GM21367 (cell line): Measurements from ENCODE around the gene BCAT1.
"Not testable (repeated sequence)": the region's sequence is repeated elsewhere in the genome, so short reads cannot be mapped to it uniquely, and the experiment has no call there.

Experiments
- ATAC-seq: cut with Tn5 transposase; IDR thresholded peaks from one replicate; pipeline ENCODE4 v1.9.1; 2021; ENCODE audit not compliant: unreplicated experiment

Gene BCAT1

DNA sequence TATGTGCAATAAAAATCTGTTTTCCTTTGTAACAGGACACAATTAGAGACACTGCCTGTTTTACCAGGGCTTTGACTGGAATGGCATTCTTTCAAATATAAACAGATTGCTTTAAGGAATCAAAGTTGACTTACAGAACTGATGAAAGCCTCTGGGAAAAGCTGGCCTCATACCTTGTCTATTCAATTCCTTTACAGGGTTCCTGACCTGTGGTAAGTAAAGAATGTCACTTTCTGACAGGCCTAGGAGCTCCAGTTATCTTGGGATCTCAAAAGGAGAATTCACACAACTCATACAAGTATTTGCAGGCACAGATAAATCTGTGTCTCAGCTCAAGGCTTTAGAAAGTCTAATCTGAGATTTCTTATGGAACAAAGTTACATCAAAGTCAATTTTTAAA lies 88.4 kb downstream of the BCAT1 start:
- no peak for ATAC-seq

DNA sequence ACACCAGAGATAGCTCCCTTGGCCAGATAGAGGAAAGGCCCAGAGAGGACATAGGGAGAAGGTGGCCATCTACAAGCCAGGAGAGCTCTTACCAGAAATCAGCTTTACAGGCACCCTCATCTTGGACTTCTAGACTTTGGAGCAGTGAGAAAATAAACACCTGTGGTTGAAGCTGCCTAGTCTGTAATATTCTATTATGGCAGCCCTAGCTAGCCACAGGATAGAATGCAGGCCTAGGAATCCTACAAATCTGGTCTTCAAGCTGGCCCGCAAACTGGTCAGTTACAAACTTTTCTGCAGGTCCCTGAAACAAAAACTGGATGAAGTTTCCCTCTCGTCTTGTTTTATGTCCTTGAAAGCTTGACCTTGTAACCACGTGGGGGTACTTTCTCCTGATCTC lies 92.4 kb downstream of the BCAT1 start:
- ATAC-seq: no peak

DNA sequence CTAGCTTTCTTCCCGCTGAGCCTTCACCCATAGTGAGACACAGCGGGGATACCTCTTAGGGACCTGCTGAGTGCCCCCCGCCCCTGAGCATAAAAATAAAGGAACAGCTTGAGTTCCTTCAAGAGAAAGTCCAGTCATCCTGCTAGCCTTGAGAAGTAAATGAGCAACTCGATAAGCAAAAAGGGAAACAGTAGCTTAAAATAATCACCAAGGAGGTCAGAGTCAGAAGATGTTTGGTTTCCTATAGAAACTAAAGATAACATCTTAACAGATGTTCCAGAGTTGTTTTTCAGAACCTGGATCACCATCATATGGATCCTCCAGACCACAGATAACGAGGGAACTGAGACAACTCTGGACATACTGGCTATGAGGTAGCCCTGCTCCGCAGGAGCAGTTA lies 94.0 kb downstream of the BCAT1 start:
- no peak for ATAC-seq

DNA sequence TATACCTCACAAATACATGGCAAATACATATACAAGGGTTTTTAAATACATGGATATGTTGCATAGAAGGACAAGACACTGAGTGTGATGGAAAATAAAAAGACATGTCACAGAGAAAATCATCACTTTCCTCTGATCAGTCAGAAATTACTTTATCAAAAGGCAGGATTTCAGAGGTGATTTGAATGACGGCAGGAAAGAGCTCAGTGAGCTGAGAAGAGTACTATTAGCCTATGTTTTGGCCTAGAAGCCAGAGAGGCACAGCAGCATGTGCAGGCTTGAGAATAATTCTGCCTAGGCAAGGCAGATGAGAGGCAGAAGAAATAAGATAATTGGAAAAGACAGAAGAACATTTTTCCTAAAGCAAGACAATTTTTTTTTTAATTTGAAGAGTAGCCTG lies 94.9 kb downstream of the BCAT1 start:
- no peak for ATAC-seq

DNA sequence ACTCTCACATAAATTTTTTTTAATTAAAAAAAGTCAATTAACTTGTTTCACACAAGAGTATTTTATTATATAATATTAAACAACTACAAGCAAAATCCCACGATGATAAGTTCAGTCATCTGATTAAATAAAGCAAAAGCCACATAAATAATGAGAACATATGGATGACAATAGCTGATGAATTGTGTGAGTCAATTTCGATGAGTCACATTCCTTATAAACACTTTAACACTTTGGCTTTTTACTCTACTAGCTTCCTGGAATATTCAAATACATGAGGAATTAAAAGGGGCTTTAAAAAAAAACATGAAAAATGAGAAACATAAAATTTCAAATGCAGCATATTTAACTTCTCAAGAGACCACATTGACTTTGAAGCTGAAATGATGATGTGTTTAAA lies 95.3 kb downstream of the BCAT1 start:
- ATAC-seq: no peak

DNA sequence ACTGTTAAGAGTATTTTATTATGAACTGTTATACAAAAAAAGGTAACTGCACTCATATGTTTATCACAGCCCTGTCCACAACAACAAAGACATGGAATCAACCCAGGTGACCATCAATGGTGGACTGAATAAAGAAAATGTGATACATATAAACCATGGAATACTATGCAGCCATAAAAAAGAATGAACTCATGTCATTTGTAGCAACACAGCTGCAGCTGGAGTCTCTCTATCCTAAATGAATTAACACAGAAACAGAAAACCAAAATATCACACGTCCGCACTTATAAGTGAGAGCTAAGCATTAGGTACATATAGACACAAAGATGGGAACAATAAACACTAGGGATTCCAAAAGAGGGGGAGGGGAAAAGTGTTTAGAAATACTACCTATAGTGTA lies 95.8 kb downstream of the BCAT1 start:
- no peak for ATAC-seq

DNA sequence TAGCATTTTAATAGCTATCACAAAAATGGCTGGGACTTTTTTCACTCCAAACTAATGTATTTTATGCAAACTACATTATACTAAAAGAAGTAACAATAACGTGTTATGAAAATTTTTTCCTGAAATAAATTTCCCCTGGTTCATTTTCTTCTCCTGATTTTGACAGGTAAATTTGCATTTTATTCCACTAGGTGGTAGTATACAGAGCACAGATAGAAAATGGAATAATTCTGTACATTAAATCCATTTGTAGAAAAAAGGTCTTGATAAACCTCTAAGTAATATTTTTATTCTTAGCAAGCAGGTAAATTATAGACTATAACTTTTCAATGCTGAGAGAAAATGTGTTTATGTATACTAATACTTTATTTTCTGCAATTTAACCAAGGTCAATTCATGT lies 96.5 kb downstream of the BCAT1 start:
- no peak for ATAC-seq

DNA sequence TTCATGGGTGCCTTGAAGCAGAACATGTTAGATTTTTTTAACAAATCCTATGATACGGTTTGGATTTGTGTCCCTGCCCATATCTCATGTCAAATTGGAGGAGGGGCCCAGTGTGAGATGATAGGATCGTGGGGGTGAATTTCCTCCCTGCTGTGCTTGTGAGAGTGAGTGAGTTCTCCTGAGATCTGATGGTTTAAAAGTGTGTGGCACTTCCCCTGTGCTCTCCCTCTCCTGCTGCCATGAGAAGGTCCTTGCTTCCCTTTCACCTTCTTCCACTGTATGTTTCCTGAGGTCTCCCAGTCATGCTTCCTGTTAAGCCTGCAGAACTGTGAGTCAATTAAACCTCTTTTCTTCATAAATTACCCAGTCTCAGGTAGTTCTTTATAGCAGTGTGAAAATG lies 97.0 kb downstream of the BCAT1 start:
- ATAC-seq: not testable (repeated sequence)

DNA sequence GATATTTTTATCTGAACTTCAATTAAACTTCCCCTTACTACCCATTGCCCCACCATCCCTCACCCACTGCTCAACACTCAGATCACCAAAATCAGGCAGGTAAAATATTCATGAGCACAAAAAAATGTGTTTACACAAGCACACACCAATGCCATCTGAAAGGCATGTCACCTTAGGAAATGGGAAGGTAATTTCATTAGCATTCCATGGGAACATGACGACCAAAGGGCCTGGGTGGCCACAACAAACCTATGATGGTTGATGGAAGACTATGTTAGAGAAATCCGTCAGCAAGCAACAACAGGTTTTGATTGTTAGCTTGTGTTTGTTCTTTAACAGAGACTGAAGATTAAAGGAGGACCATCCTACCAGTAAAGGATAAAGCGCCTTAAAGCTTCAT lies 97.6 kb downstream of the BCAT1 start:
- no peak for ATAC-seq

DNA sequence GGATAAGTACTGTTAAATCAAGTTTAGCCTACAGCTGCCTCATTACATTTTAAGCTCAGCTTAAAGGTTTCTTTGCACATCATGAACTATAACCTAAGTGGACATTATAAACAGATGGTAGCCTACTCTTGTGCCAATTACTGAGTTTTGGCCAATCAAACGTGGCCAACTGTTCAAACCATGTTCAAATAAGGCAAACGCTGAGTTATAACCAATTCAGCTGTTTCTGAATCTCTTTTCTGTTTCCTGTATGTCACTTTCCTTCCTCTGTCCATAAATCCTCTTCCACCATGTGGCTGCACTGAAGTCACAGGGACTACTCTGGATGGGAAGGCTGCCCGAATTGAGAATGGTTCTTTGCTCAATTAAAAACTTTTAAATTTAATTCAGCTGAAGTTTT lies 98.4 kb downstream of the BCAT1 start:
- ATAC-seq: no peak

DNA sequence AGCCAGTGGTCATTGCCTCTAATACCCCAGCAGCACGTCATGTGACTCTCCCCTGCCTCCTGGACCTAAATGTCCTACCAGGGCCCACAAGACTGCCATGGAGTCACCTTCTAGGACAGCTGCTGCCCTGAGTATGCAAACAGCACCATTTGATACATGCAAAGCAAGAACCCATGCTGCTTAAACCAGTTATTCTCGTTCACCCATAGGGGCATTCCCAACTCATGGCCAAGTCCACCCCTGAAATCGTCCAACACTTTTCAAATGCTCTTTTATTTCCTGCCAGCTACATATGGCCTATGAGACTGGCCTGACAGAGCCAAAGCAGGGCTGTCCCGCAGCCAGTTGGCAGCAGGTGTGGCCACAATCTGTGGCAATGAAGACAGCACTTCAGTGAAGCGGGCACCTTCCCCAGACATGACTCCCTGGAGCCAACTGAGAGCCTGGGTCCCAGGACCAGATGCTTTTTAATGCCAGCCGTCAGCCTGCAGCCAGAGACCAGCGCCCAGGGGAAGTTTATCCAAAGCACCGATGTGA lies 99.9 kb downstream of the BCAT1 start:
- no peak for ATAC-seq

DNA sequence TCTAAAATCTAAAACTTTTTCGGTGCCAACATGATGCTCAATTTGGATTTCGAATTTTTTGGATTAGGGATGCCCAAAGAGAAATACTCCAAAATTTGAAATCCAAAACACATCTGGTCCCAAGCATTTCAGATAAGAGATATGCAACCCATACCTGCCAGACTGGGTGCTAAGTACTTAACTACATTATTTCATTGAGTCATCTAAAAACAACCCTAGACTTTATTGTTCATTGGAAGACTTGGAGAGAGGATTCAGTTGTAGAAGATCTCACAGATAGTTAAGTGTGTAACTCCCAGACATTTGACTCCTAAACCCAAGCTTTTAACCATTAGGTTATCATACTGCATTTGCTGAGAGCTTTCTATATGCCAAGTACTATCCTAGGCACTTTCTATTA lies 102.2 kb downstream of the BCAT1 start:
- ATAC-seq: no peak

DNA sequence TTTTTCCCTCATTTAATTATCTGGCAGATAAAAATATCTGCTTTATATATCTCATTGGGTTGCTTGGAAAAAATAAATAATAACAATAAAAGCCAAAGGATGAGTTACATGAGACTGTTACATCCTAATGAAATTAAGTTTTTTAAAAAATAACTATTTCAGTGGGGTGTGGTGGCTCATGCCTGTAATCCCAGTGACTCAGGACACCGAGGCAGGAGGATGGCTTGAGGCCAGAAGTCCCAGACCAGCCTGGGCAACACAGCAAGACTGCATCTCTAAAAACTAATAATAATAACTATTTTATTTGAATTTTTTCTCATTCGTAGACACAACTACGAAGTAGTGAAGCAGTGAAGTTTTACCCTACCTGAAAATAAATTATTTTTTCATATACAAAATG lies 103.3 kb downstream of the BCAT1 start:
- no peak for ATAC-seq

DNA sequence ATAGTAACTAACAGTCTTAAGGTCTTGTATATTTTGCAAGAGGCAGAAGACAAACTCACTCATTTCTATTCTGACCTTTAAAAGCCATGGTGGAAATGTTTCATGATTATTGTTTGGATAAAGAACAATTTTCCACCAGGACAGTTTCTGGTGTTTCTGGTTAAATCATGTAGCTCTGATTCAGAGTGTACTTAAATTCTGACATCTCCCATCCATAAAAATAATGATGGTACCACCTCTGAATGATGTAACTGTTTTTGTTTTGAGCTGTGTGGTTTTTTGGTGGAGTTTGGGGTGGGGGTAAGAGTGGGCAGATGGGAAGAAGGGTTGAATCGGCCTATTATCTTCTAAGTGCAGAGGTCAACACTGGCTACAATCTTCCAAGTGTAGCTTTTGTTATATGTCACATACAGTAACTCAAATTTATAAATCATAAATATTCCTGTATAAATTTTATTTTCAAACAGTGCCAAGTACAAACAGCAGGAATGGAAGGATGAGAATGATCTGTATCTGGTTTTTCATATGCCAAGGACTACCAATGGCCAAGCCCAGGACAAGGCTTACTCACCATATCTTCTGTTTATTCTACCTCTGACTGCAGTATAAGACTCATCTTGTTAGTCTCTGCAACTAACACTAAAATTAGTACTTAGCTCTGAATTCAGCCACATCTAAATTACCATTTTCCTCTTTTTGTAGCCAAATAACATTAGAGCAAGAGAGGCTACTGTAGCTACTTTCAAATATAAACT lies 108.7 kb downstream of the BCAT1 start:
- ATAC-seq: no peak

DNA sequence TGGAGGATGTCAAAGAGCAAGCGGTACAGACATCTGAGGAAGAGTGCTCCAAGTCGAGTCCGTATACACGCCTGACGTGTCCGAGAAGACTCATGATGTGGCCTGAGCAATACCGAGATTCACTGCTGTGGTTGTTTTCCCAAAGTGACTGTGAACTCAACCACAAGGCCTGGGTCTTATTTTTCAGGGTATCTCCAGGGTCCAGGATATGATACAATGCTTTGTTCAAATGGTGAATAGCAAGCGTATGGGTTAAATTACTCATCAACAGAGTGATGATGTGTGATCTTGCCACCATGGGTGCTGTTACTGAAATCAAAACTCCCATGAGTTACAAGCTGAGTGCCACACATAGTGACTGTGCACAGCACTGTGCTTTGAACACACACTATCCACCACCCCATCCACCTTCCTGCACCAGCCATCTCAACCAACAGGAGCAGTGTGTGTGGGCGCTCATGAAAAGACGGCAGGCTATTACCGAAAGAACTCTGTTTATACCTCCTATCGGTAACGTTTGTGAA lies 109.6 kb downstream of the BCAT1 start:
- ATAC-seq: peak; percentile 82

DNA sequence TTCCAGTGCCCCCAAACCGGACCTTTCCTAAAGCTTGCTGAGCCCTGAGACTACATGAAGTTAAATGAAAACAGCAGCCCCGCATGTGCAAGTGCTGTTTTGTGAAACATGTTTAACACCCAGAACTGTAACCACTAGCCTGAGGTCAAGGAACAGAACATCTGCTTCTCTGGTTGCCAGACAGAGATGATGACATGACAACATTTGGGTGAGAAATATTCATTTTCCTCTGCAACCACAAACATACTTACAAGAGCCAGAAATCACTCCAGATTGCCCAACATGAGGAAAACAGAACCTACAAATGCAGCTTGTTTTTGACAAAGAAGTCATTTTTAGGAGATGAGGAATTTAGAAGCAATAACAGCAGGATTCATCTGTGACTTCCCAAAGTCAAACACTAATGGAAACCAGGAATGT lies 110.4 kb downstream of the BCAT1 start:
- ATAC-seq: peak; percentile 55

DNA sequence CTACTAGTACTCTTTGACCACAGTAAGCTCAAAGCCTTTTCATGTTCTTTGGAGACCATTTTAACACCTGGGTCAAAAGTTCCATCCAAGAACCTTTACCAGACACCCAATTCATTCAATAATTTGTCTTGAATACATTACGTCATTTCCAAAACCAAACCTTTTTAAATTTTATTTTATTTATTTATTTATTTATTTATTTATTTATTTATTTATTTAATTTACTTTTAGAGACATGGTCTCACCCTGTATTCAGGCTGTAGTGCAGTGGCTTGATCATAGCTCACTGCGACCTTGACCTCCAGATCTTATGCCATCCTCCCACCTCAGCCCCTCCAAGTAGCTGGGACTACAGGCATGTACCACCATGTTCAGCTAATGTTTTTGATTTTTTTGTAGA lies 113.5 kb downstream of the BCAT1 start:
- no peak for ATAC-seq

DNA sequence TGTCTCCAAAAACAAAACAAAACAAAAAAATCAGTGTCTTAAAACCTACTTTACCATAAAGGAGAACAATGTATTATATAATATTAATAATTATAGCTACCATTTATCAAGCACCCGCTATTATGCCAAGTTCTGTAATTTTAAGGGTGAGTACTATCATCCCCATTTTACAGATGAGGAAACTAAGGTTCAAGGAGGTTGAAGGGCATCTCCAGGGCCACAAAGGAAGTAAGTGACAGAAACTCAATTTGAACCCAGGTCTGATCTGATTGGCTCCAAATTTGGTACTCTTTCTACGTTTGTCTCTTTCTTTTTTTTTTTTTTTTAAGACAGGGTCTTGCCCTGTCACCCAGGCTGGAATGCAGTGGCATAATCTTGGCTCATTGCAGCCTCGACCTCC lies 115.4 kb downstream of the BCAT1 start:
- no peak for ATAC-seq

DNA sequence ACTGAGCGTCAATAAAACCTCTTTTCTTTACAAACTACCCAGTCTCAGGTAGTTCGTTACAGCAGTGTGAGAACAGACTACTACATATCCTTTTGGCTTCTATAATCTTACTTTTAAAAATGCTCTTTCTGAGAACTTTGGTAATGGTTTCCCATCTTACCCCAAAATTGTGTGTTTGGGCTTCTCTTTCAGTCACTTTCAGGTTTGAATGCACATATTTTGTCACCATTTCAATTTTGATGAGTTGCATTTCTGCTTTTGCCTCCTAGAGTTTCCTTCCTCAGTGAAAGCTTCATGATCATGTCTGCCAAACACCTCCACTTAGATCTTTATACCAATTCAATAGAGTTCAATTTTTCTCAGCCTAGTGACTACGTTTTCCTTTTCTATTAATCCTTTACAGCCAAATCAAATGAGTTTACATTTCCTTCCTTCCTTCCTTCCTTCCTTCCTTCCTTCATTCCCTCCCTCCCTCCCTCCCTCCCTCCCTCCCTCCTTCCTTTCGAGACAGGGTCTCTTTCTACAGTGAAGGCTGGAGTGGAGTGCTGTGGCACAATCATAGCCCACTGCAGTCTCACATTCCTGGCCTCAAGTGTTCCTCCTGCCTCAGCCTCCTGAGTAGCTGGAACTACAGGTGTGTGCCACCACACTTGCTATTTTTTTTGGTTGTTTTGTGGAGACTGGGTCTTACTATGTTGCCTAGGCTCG lies 124.9 kb downstream of the BCAT1 start:
- no peak for ATAC-seq

DNA sequence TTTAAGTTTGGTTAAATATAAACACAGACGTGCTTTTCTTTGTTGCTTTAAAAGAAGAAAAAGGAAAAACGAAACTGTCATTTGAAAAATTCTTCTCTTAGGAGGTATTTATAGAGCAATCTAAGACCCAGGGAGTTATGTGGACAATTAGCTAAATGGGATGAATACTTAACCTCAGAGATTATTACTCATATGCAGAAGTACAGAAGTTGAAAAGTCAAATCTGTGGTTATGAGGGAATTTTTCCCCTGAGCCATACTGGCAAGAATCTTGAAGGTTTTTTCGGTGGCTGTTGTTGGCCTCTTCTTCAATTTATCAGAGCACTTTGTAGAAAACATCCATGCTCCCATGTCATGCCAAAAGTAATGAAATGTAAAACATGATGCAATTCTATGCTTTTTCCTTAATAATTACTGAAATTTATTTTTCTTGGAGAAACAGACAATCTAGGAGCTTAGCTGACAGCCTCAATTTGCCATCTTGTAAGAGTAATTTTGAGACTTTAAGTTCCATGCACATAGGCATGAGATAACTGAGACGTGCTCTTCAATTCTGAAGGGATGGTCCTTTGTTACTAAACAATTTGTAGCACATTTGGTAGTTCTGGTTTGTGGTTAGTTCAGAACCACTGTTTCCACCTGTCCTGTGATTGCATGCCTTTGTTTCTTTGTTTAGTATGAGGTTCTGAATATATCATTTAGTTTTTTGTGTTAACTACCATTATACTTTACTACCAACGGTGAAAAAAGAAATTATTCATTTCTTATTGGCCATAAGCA lies 126.6 kb downstream of the BCAT1 start:
- ATAC-seq: peak; percentile 66

DNA sequence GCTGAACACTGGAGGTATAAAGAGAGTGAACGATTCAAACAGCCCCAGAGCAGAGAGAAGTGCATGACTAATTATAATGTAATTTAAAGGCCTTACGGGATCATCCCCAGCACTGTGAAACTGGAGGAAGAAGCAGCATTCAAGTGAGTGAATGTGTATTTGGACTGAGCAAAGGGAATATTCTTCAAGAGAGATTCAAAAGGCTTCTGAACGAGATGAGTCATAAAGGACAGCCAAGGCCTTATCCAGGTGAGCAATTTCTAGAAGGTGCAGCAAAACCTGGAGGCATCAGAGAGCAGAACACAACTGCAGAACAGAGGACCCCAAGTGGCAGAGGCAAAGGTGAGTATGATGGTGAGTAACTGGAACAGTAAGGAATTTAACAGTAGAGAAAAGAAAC lies 127.2 kb downstream of the BCAT1 start:
- ATAC-seq: peak; percentile 32
